ENCODE results near the gene POLK. TPM values are rescaled to one million over a fixed set of nuclear protein-coding genes. Genes with fewer than 3 reads are reported as not detected.
"Not testable (repeated sequence)": the region's sequence is repeated elsewhere in the genome, so short reads cannot be mapped to it uniquely, and the experiment has no call there.

The POLK gene
- total RNA-seq, 2 experiments from 2014 or later, result 16.0 to 29.5 TPM

DNA sequence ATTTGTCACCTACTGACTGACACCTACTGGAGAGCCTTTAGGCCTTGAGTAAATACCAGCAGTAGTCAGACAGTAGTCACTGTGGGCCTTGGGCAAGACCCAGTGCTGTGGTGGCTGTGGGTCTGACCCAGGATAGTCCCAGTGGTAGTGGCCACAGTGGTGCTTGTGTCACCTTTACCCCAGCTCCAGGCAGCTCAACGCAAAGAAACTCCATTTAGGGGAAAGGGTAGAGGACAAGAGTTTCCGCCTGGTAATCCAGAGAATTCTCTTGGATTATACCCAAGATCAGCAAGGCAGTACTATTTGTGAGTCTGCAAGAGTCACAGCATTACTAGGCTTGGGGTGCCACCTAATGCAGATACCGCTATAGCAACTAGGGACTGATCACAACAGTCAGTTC is 29.2 kb upstream of the POLK start:
- Histone ChIP-seq H3K4me3 (ENCODE audit: low read depth, low read length, poor library complexity, severe bottlenecking) (no peak overlapping the region), H3K27ac (ENCODE audit: low read depth, low read length, poor library complexity, severe bottlenecking) (no peak overlapping the region), H2AFZ (ENCODE audit: low read length) (no peak overlapping the region), H3K4me2 (ENCODE audit: low read length) (no peak overlapping the region), H3K9me3 (ENCODE audit: low read length) (peaks cover 23% of the 10 kb centered on the region; the same call in 1 of the 2 replicates), H3K79me2 (ENCODE audit: insufficient read depth, low read depth, low read length) (peaks cover 49% of the 10 kb centered on the region; the same call in 1 of the 2 replicates), H3K36me3 (ENCODE audit: insufficient read depth, low read length) (peaks cover 15% of the 10 kb centered on the region), H4K20me1 (ENCODE audit: insufficient read depth, low read length) (0 out of 2 replicates have a peak, but pooled peaks cover 7% of the 10 kb centered on the region), H3K4me1 (ENCODE audit: insufficient read depth, low read length, poor library complexity, severe bottlenecking) (no peaks in the 10 kb centered on the region), H3K9me2 (ENCODE audit: insufficient read depth, low read length) (no peaks in the 10 kb centered on the region)
- CTCF ChIA-PET (ENCODE audit: unreplicated experiment), result no interaction called here
- TF ChIP-seq, protein P1, sequence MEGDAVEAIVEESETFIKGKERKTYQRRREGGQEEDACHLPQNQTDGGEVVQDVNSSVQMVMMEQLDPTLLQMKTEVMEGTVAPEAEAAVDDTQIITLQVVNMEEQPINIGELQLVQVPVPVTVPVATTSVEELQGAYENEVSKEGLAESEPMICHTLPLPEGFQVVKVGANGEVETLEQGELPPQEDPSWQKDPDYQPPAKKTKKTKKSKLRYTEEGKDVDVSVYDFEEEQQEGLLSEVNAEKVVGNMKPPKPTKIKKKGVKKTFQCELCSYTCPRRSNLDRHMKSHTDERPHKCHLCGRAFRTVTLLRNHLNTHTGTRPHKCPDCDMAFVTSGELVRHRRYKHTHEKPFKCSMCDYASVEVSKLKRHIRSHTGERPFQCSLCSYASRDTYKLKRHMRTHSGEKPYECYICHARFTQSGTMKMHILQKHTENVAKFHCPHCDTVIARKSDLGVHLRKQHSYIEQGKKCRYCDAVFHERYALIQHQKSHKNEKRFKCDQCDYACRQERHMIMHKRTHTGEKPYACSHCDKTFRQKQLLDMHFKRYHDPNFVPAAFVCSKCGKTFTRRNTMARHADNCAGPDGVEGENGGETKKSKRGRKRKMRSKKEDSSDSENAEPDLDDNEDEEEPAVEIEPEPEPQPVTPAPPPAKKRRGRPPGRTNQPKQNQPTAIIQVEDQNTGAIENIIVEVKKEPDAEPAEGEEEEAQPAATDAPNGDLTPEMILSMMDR (conservative IDR thresholded peaks at IDR 0.05; ENCODE audit: low read length), result no peak
- no peak for TF ChIP-seq EZH2phosphoT487 (IDR thresholded peaks at IDR 0.05; ENCODE audit: borderline replicate concordance, low read depth, low read length)
- no TSS peak for BruUV-seq (replicated peaks)
- DNase-seq (ENCODE audit: low spot score), result no peak
- intact Hi-C loops (cut with micrococcal nuclease; ENCODE audit: unreplicated experiment), result no loop called here
- POLR2A ChIA-PET, result interaction anchor here (0.5 to 1.4 kb wide), 3 partner anchors 16 to 130 kb away, joined by 3 to 5 read pairs (median 3); no protein-coding TSS in a partner anchor

DNA sequence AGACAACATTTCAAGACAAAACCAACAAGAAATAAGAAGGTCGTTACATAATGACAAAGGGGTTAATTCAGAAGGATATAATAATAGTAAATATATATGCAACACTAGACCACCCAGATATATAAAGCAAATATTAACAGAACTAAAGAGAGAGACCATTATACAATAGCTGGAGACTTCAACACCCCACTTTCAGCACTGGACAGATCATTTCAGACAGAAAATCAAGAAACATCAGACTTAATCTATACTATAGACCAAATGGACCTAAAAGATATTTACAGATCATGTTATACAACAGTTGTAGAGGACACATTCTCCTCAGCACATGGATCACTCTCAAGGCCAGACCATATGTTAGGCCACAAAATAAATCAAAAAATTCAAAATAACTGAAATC is 27.1 kb upstream of the POLK start:
- H3K4me3 ChIP-seq (ENCODE audit: low read depth, low read length, poor library complexity, severe bottlenecking), result no peak overlapping the region
- BruUV-seq (replicated peaks), result no TSS peak
- peaks cover 60% of the 10 kb centered on the region; the same call in 1 of the 2 replicates for H3K79me2 ChIP-seq (ENCODE audit: insufficient read depth, low read depth, low read length)
- H3K36me3 ChIP-seq (ENCODE audit: insufficient read depth, low read length), result peaks cover 20% of the 10 kb centered on the region
- H4K20me1 ChIP-seq (ENCODE audit: insufficient read depth, low read length), result 0 out of 2 replicates have a peak, but pooled peaks cover 7% of the 10 kb centered on the region
- no peak overlapping the region for H3K27ac ChIP-seq (ENCODE audit: low read depth, low read length, poor library complexity, severe bottlenecking)
- no peaks in the 10 kb centered on the region for H3K9me2 ChIP-seq (ENCODE audit: insufficient read depth, low read length)
- DNase-seq (ENCODE audit: low spot score), result no peak
- H3K9me3 ChIP-seq (ENCODE audit: low read length), result peaks cover 33% of the 10 kb centered on the region; the same call in 1 of the 2 replicates
- TF ChIP-seq, protein P1 (conservative IDR thresholded peaks at IDR 0.05; ENCODE audit: low read length), result no peak
- no peak for TF ChIP-seq EZH2phosphoT487 (IDR thresholded peaks at IDR 0.05; ENCODE audit: borderline replicate concordance, low read depth, low read length)
- ChIA-PET CTCF (ENCODE audit: unreplicated experiment) (no interaction called here), POLR2A (no interaction called here)
- no peak overlapping the region for H3K4me2 ChIP-seq (ENCODE audit: low read length)
- H3K4me1 ChIP-seq (ENCODE audit: insufficient read depth, low read length, poor library complexity, severe bottlenecking), result no peaks in the 10 kb centered on the region
- intact Hi-C loops (cut with micrococcal nuclease; ENCODE audit: unreplicated experiment), result no loop called here
- H2AFZ ChIP-seq (ENCODE audit: low read length), result no peak overlapping the region

DNA sequence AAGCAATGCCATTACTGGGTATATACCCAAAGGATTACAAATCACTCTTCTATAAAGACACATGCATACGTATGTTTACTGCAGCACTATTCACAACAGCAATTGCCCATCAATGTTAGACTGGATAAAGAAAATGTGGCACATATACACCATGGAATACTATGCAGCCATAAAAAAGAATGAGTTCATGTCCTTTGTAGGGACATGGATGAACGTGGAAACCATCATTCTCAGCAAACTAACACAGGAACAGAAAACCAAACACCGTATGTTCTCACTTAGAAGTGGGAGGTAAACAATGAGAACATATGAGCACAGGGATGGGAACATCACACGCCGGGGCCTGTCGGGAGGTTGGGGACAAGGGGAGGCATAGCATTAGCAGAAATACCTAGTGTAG is 21.8 kb upstream of the POLK start:
- H4K20me1 ChIP-seq (ENCODE audit: insufficient read depth, low read length); intact Hi-C loops (cut with micrococcal nuclease; ENCODE audit: unreplicated experiment); H3K9me2 ChIP-seq (ENCODE audit: insufficient read depth, low read length); H2AFZ ChIP-seq (ENCODE audit: low read length); DNase-seq (ENCODE audit: low spot score); H3K4me2 ChIP-seq (ENCODE audit: low read length); H3K4me3 ChIP-seq (ENCODE audit: low read depth, low read length, poor library complexity, severe bottlenecking); POLR2A ChIA-PET; H3K27ac ChIP-seq (ENCODE audit: low read depth, low read length, poor library complexity, severe bottlenecking); CTCF ChIA-PET (ENCODE audit: unreplicated experiment); BruUV-seq (replicated peaks); H3K4me1 ChIP-seq (ENCODE audit: insufficient read depth, low read length, poor library complexity, severe bottlenecking): not testable (repeated sequence)
- H3K36me3 ChIP-seq (ENCODE audit: insufficient read depth, low read length), result peaks cover 23% of the 10 kb centered on the region
- H3K9me3 ChIP-seq (ENCODE audit: low read length), result peaks cover 22% of the 10 kb centered on the region; the same call in 1 of the 2 replicates
- H3K79me2 ChIP-seq (ENCODE audit: insufficient read depth, low read depth, low read length), result peaks cover 34% of the 10 kb centered on the region; the same call in 1 of the 2 replicates
